Esophagus muscularis mucosa (tissue), 4 donors: ENCODE results near the gene LIN28B. TPM values are rescaled to one million over a fixed set of nuclear protein-coding genes. Genes with fewer than 3 reads are reported as not detected.

Experiments
- small RNA-seq, 3 donors: library from RNA; depleted of rRNA; stranded (forward); fragments of <200 nt; gene quantifications; one replicate each; pipeline ENCODE3, GENCODE V24; 2016
- total RNA-seq, 4 donors: library from RNA; depleted of rRNA; stranded (reverse); fragments of >200 nt; gene quantifications; one replicate each; pipeline versions ENCODE4 v1.1.0 to v1.2.1, GENCODE V29; 2016

Gene LIN28B
- total RNA-seq, 4 donors from 2014 or later = not detected

Small RNAs within 50 kb of the gene (small RNA-seq; reads per million reads assigned to genes)
- gene RNU6-1106P = 0 reads per million in 3 donors

Other genes with a start within 250 kb of the LIN28B start
- gene HACE1, start 97.2 kb upstream of the LIN28B start, total RNA-seq = 10 to 100 TPM; 11.4 to 21.5 (median 18.7) TPM
- gene POPDC3, start 222.9 kb downstream of the LIN28B start, total RNA-seq = not detected